Omental fat pad (tissue), 4 donors: Measurements from ENCODE around the gene CBX2. TPM values are rescaled to one million over a fixed set of nuclear protein-coding genes. Genes with fewer than 3 reads are reported as not detected.

Experiments
- ATAC-seq: fragments of 150-250 bp; one replicate; pipeline ENCODE4 v1.9.1; 2016; ENCODE audit warnings: mild to moderate bottlenecking, moderate library complexity; ENCODE audit not compliant: low FRiP score
- DNase-seq: peaks from one replicate; pipeline ENCODE4 v3.0.0-alpha.2; 2019; ENCODE audit warnings: low spot score
- CTCF ChIP-seq, 3 donors: fragments of 450-650 bp; IDR thresholded peaks; one replicate each; pipeline ENCODE4 v1.5.1; 2016 to 2017; ENCODE audit warnings: antibody characterized with exemption in 3 of 3, mild to moderate bottlenecking in 3 of 3, moderate library complexity in 2 of 3
- total RNA-seq, 4 donors: library from RNA; depleted of rRNA; stranded (reverse); fragments of >200 nt; gene quantifications; one replicate each; pipeline ENCODE4 v1.1.0, GENCODE V29; 2016

CBX2 gene
- total RNA-seq, 4 donors from 2014 or later = 0.28 to 5.2 (median 1.5) TPM

DNA sequence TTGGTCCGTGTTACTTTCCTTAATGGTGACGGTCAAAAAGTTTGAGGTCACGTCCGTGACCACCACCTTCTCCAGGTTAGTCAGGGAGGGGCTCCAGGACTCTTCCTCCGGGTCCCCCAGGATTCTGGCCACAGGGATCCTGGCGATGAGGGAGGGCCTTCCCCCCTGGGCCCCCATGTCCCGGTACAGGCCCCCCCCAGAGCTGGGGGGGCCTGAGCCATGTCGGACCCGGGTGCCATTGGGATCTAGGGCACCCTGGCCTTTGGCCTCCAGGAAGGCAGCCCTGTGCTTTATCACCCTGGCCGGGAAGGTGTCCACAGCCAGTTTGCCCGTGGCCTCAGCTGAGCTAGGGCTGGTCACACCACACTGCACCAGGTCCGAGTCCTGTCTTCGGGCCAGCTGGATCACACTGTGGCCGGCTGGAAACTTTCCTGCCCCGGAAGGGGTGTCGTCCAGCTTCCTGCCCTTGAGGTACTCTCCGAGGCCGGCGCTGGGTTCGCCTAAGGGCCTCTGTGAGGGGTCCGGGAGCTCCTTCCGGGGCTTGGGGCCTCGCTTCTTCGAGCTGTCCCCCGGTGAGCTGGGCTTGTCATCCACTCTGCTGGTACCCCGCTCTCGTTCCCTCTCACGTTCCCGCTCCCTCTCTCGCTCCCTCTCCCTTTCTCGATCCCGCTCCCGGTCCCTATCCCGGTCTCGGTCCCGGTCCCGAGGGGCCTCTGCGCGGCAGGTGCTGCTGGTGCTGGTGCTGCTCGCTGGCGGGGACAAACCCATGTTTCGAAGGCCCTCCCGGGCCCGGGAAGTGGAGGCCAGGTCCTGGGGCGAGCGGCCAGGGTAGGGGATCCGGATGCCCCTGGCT lies 16.9 kb downstream of the CBX2 start:
- DNase-seq (no peak), ATAC-seq (no peak)

GRCh38 chr17:79795795-79796443 lies 18.0 kb downstream of the CBX2 start:
- ATAC-seq = no peak
- no peak for TF ChIP-seq CTCF (IDR thresholded peaks at IDR 0.05)
- no peak for DNase-seq

More for the DNA sequence above, 16.9 kb downstream of the CBX2 start:
- TF ChIP-seq CTCF (IDR thresholded peaks at IDR 0.05) = no peak

DNA sequence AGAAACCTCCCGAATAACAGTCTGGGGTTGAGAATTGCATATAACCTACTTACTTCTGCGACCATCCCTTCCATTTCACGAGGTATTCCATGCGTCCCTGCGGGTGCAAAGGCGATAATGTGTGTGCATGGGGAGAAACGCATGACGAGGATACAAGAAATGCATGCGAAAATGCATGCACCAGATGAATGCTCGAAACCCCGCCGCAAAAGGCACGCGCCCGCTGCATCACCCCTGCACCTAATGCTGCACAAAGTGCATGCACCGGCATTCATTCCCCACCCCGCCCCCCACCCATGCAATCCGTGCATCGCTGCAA lies 18.5 kb downstream of the CBX2 start:
- ATAC-seq = no peak
- DNase-seq = no peak
- TF ChIP-seq CTCF (IDR thresholded peaks at IDR 0.05) = no peak

- no peak for TF ChIP-seq CTCF (IDR thresholded peaks at IDR 0.05)
- DNase-seq = peak; percentile 96
Measured at GRCh38 chr17:79796763-79797491, 19.0 kb downstream of the CBX2 start, which contains the start of gene CBX8. Gene CBX8 (minus strand): TSS chr17:79797077. CDS start chr17:79796998, 79 bp downstream.

DNA sequence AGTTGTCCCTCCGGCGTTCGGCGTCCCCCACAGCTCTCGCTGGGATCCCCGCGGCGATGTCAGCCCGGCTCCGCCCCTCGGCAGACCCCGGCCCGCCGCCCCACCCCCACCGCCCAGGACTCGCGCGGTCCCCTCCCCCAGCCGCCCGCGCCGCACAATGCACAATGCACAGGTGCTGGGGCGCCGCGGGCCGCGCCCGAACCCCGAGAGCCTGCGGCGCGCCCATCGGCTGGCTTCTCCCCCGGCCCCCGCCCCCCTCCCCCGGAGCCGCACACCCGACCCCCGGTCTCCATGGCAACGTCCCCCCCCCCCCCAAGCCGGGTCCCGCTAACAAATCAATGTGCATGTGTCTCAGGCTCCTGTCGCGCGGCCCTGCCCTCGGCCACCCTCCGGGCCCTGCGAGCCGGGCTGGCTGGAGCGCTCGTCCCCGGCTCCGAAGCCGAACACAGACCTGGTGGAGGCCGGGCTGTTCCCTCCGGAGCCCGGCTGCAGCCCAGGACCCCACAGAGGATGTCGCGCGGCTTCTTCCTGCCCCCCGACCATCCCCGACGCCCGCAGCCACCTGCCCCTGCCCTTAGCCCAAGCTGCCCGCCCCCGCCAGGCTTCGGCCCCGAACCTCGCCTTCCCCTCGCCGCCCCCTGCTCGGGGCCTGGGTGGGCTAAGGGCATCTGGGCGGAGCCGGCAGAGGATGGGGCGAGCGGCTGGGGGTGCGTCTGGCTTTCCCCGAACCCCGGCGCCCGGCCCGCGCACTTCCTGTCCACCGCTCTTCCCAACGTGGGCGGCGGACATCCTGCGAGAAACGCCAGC lies 19.7 kb downstream of the CBX2 start:
- peak; percentile 1 for ATAC-seq
- no peak for TF ChIP-seq CTCF (IDR thresholded peaks at IDR 0.05)
- no peak for DNase-seq

More at GRCh38 chr17:79796763-79797491, 19.0 kb downstream of the CBX2 start, which contains the start of gene CBX8:
- peak; percentile 93 for ATAC-seq
